ENCODE data around the gene SLC46A3. TPM values are rescaled to one million over a fixed set of nuclear protein-coding genes. Genes with fewer than 3 reads are reported as not detected.

SLC46A3 gene
- total and polyA plus RNA-seq, 2 of the 13 experiments (the other 11 are each of a cell fraction or from before 2014, with no cell fraction given) = not detected

DNA sequence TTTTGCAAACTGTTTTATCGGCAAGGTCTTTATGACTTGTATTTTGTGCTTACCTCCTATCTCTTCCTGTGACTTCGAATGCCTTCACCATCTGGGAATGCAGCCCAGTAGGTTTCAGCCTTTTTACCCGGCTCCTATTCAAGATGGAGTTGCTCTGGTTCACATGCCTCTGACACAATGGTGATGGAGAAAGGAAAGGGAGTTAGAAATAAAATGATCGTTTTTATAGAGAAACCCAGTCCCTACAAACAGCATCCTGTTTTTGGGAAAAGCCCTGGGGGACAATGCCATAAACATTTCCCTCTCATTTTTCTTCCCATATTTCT lies 27.5 kb upstream of the SLC46A3 start:
- no peaks in the 10 kb centered on the region for H3K9me3 ChIP-seq (ENCODE audit: low read length)
- ATAC-seq (no peak), FAIRE-seq (no peak), DNase-seq (ENCODE audit: low spot score) (no peak)
- H3K36me3 ChIP-seq (replicated peaks in 1 of 2; ENCODE audit: control insufficient read depth in 1 of 2, insufficient read depth in 2 of 2, low read length in 2 of 2) = no peaks in the 10 kb centered on the region
- BruUV-seq (replicated peaks) = no TSS peak
- 0% methylated on average over 4 of the region's 4 CpGs for WGBS (ENCODE audit: low lambda C conversion rate)
- no peak overlapping the region for H3K27ac ChIP-seq (ENCODE audit: extremely low read length, insufficient read depth, low read length)
- ChIA-PET CTCF (ENCODE audit: low intra/inter-chr PET ratio, low total read pairs) (no interaction called here), POLR2A (no interaction called here)
- no peak for TF ChIP-seq ZEB1 (IDR thresholded peaks at IDR 0.05; ENCODE audit: insufficient replicate concordance, low read depth)
- TF ChIP-seq HNF4G (IDR thresholded peaks at IDR 0.05; ENCODE audit: borderline replicate concordance, low read depth, low read length) = no peak
- TF ChIP-seq HNF4G (CRISPR knock-in tag; IDR thresholded peaks at IDR 0.05; ENCODE audit: borderline replicate concordance, low read depth) = no peak
- TF ChIP-seq, protein P1, sequence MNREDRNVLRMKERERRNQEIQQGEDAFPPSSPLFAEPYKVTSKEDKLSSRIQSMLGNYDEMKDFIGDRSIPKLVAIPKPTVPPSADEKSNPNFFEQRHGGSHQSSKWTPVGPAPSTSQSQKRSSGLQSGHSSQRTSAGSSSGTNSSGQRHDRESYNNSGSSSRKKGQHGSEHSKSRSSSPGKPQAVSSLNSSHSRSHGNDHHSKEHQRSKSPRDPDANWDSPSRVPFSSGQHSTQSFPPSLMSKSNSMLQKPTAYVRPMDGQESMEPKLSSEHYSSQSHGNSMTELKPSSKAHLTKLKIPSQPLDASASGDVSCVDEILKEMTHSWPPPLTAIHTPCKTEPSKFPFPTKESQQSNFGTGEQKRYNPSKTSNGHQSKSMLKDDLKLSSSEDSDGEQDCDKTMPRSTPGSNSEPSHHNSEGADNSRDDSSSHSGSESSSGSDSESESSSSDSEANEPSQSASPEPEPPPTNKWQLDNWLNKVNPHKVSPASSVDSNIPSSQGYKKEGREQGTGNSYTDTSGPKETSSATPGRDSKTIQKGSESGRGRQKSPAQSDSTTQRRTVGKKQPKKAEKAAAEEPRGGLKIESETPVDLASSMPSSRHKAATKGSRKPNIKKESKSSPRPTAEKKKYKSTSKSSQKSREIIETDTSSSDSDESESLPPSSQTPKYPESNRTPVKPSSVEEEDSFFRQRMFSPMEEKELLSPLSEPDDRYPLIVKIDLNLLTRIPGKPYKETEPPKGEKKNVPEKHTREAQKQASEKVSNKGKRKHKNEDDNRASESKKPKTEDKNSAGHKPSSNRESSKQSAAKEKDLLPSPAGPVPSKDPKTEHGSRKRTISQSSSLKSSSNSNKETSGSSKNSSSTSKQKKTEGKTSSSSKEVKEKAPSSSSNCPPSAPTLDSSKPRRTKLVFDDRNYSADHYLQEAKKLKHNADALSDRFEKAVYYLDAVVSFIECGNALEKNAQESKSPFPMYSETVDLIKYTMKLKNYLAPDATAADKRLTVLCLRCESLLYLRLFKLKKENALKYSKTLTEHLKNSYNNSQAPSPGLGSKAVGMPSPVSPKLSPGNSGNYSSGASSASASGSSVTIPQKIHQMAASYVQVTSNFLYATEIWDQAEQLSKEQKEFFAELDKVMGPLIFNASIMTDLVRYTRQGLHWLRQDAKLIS (CRISPR knock-in tag; IDR thresholded peaks at IDR 0.05) = no peak
- TF ChIP-seq NKX3-1 (CRISPR knock-in tag; IDR thresholded peaks at IDR 0.05) = no peak
- TF ChIP-seq FOSL2 (CRISPR knock-in tag; IDR thresholded peaks at IDR 0.05) = no peak
- no peak for TF ChIP-seq KDM3A (CRISPR knock-in tag; IDR thresholded peaks at IDR 0.05; ENCODE audit: low read depth)
- no peak for TF ChIP-seq ZNF737 (CRISPR knock-in tag; IDR thresholded peaks at IDR 0.05; ENCODE audit: borderline replicate concordance)
- TF ChIP-seq CCDC6 (CRISPR knock-in tag; IDR thresholded peaks at IDR 0.05) = no peak
- TF ChIP-seq ZNF660 (CRISPR knock-in tag; IDR thresholded peaks at IDR 0.05; ENCODE audit: borderline replicate concordance, low read depth) = no peak
- TF ChIP-seq, protein P2, sequence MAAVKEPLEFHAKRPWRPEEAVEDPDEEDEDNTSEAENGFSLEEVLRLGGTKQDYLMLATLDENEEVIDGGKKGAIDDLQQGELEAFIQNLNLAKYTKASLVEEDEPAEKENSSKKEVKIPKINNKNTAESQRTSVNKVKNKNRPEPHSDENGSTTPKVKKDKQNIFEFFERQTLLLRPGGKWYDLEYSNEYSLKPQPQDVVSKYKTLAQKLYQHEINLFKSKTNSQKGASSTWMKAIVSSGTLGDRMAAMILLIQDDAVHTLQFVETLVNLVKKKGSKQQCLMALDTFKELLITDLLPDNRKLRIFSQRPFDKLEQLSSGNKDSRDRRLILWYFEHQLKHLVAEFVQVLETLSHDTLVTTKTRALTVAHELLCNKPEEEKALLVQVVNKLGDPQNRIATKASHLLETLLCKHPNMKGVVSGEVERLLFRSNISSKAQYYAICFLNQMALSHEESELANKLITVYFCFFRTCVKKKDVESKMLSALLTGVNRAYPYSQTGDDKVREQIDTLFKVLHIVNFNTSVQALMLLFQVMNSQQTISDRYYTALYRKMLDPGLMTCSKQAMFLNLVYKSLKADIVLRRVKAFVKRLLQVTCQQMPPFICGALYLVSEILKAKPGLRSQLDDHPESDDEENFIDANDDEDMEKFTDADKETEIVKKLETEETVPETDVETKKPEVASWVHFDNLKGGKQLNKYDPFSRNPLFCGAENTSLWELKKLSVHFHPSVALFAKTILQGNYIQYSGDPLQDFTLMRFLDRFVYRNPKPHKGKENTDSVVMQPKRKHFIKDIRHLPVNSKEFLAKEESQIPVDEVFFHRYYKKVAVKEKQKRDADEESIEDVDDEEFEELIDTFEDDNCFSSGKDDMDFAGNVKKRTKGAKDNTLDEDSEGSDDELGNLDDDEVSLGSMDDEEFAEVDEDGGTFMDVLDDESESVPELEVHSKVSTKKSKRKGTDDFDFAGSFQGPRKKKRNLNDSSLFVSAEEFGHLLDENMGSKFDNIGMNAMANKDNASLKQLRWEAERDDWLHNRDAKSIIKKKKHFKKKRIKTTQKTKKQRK (IDR thresholded peaks at IDR 0.05; ENCODE audit: low read length) = no peak
- no peak for TF ChIP-seq FOXO1 (CRISPR knock-in tag; IDR thresholded peaks at IDR 0.05)
- TF ChIP-seq, protein P3, sequence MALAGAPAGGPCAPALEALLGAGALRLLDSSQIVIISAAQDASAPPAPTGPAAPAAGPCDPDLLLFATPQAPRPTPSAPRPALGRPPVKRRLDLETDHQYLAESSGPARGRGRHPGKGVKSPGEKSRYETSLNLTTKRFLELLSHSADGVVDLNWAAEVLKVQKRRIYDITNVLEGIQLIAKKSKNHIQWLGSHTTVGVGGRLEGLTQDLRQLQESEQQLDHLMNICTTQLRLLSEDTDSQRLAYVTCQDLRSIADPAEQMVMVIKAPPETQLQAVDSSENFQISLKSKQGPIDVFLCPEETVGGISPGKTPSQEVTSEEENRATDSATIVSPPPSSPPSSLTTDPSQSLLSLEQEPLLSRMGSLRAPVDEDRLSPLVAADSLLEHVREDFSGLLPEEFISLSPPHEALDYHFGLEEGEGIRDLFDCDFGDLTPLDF (CRISPR knock-in tag; IDR thresholded peaks at IDR 0.05) = no peak
- no peak for TF ChIP-seq FOXJ3 (CRISPR knock-in tag; IDR thresholded peaks at IDR 0.05; ENCODE audit: borderline replicate concordance)
- no peak for TF ChIP-seq MATR3 (CRISPR knock-in tag; IDR thresholded peaks at IDR 0.05)
- TF ChIP-seq ZNF441 (CRISPR knock-in tag; IDR thresholded peaks at IDR 0.05; ENCODE audit: borderline replicate concordance) = no peak
- H3K9ac ChIP-seq (ENCODE audit: insufficient read depth, low read depth, low read length) = no peak overlapping the region
- H3K4me1 ChIP-seq (ENCODE audit: insufficient read depth, low read length) = no peaks in the 10 kb centered on the region
- no peaks in the 10 kb centered on the region for H3K79me2 ChIP-seq (ENCODE audit: insufficient read depth, low read length)
- in situ Hi-C loops (cut with HindIII; ENCODE audit: extremely low pct_ligation_motif_present, low pct_unique_long_range_greater_than_20kb) = no loop called here
- H3K27me3 ChIP-seq (ENCODE audit: control insufficient read depth in 1 of 2, insufficient read depth in 2 of 2, low read length in 2 of 2) = no peaks in the 10 kb centered on the region; a peak in 2 of 5 replicates
- no peaks in the 10 kb centered on the region for H4K20me1 ChIP-seq (ENCODE audit: insufficient read depth, low read length)
- no peak overlapping the region for H2AFZ ChIP-seq (ENCODE audit: low read length)
- no peak overlapping the region for H3K4me2 ChIP-seq (ENCODE audit: low read depth, low read length)
- H3K4me3 ChIP-seq (replicated peaks in 1 of 3; ENCODE audit: insufficient read depth in 1 of 3, low read depth in 2 of 3, low read length in 3 of 3) = no peak overlapping the region
- intact Hi-C loops (cut with micrococcal nuclease; ENCODE audit: unreplicated experiment) = no loop called here
